K562 (cell line): ENCODE results near the gene INPP1. TPM values are rescaled to one million over a fixed set of nuclear protein-coding genes. Genes with fewer than 3 reads are reported as not detected.
A peak's percentile ranks its signal among the peaks of the same experiment; 100 is the strongest.

ENCODE experiments used
- ATAC-seq: fragments of 200-7000 bp; cut with Tn5 transposase; 3 replicates; pipeline ENCODE4 v1.9.1; 2020; ENCODE audit warnings: moderate library complexity
- BruUV-seq: library from RNA; stranded (reverse); fragments of 400-500 nt; replicated peaks from 2 replicates; lab custom pipeline; 2021; lab: Mats Ljungman, UMichigan
- CTCF ChIA-PET: fragments of 300-600 bp; formaldehyde crosslinking; extraction: SDS; loops from one replicate; lab custom pipeline; 2021; ENCODE audit warnings: low intra/inter-chr PET ratio; lab: Yijun Ruan, JAX
- POLR2A ChIA-PET: fragments of 300-600, 350-650 bp; sonication (Branson Sonifier 250); formaldehyde crosslinking; extraction: SDS; loops from one replicate; lab custom pipeline; 2021; ENCODE audit warnings: antibody characterized with exemption, inconsistent platforms; lab: Yijun Ruan, JAX
- DNase-seq, 4 experiments: peaks; one replicate each; pipeline versions ENCODE4 v3.0.0 to v3.0.0-alpha.2; 2011 to 2018; ENCODE audit warnings: low spot score in 3 of 4, mixed read lengths in 3 of 4; ENCODE audit errors: extremely low read depth in 1 of 4
- FAIRE-seq: peaks from 2 replicates; lab custom pipeline; 2011; peaks lifted over from hg19 to GRCh38; lab: Jason Lieb, UNC
- H2AFZ ChIP-seq: 2 replicates; pipeline ENCODE4 v1.6.0; 2011; ENCODE audit warnings: low read depth, low read length, control low read depth, inconsistent platforms
- H3K27ac ChIP-seq: fragments of 200-600 bp; 3 replicates; pipeline ENCODE4 v1.8.0; 2011; ENCODE audit warnings: low read depth, mild to moderate bottlenecking, control low read depth, inconsistent platforms, low read length, moderate library complexity, mixed read lengths; ENCODE audit errors: extremely low read depth
- H3K27me3 ChIP-seq, 2 experiments: fragments of 300-600 bp in 1 of 2; 2 replicates in 1 of 2; 3 replicates in 1 of 2; pipeline versions ENCODE4 v1.6.0 to v1.8.0; 2011; ENCODE audit warnings: inconsistent platforms in 2 of 2, low read length in 2 of 2, mild to moderate bottlenecking in 1 of 2, mixed read lengths in 1 of 2, moderate library complexity in 1 of 2; ENCODE audit not compliant: control insufficient read depth in 2 of 2, insufficient read depth in 2 of 2
- H3K36me3 ChIP-seq: fragments of 300-600 bp; 3 replicates; pipeline ENCODE4 v1.8.0; 2011; ENCODE audit warnings: mild to moderate bottlenecking, low read length, inconsistent platforms; ENCODE audit not compliant: control insufficient read depth, insufficient read depth
- H3K4me1 ChIP-seq, 2 experiments: fragments of 200-600 bp in 1 of 2; replicated peaks in 1 of 2; 2 replicates in 1 of 2; 3 replicates in 1 of 2; pipeline versions ENCODE4 v1.5.1 to v1.8.0; 2011; ENCODE audit warnings: inconsistent platforms in 2 of 2, low read length in 2 of 2, mild to moderate bottlenecking in 1 of 2, mixed read lengths in 1 of 2, moderate library complexity in 1 of 2; ENCODE audit not compliant: control insufficient read depth in 2 of 2, insufficient read depth in 2 of 2
- H3K4me2 ChIP-seq: 2 replicates; pipeline ENCODE4 v1.6.1; 2011; ENCODE audit warnings: low read length, control low read depth, inconsistent platforms, mixed read lengths; ENCODE audit not compliant: insufficient read depth
- H3K4me3 ChIP-seq: fragments of 200-600 bp; sonication (generic), shearing (Covaris generic); 2 replicates; pipeline ENCODE4 v1.5.1; 2016; ENCODE audit warnings: control low read depth, inconsistent platforms
- H3K79me2 ChIP-seq: fragments of 200-600 bp; 3 replicates; pipeline ENCODE4 v1.8.0; 2011; ENCODE audit warnings: low read length, inconsistent platforms; ENCODE audit not compliant: control insufficient read depth, insufficient read depth
- H3K9ac ChIP-seq, 2 experiments: 2 replicates each; pipeline versions ENCODE4 v1.6.0 to v1.6.1; 2011; ENCODE audit warnings: low read depth in 2 of 2, low read length in 2 of 2, control low read depth in 1 of 2, inconsistent platforms in 1 of 2, mild to moderate bottlenecking in 1 of 2, mixed read lengths in 1 of 2; ENCODE audit not compliant: insufficient read depth in 1 of 2
- H3K9me1 ChIP-seq: one replicate; pipeline ENCODE4 v1.6.0; 2011; ENCODE audit warnings: inconsistent platforms, mild to moderate bottlenecking, low read length, moderate library complexity; ENCODE audit not compliant: control insufficient read depth, insufficient read depth
- H3K9me3 ChIP-seq: replicated peaks from 2 replicates; pipeline ENCODE4 v1.5.1; 2011; ENCODE audit warnings: low read depth, low read length, inconsistent platforms; ENCODE audit not compliant: control insufficient read depth, insufficient read depth
- H4K20me1 ChIP-seq: replicated peaks from 2 replicates; pipeline ENCODE4 v1.6.1; 2011; ENCODE audit warnings: low read length, inconsistent platforms, mixed read lengths; ENCODE audit not compliant: control insufficient read depth, insufficient read depth
- EGR1 ChIP-seq: fragments of 450-650 bp; conservative IDR thresholded peaks from 2 replicates; pipeline ENCODE4 v1.6.1; 2017; ENCODE audit warnings: mild to moderate bottlenecking
- HDAC8 ChIP-seq: fragments of 450-650 bp; IDR thresholded peaks from 2 replicates; pipeline ENCODE4 v1.6.1; 2016; ENCODE audit warnings: mild to moderate bottlenecking, missing genetic modification characterization, moderate library complexity, missing compliant biosample characterization
- NFIC ChIP-seq: fragments of 450-650 bp; IDR thresholded peaks from 2 replicates; pipeline ENCODE4 v1.6.1; 2017; ENCODE audit warnings: mild to moderate bottlenecking, inconsistent platforms
- NFXL1 ChIP-seq: fragments of 450-650 bp; formaldehyde crosslinking; IDR thresholded peaks from 2 replicates; pipeline ENCODE4 v1.4.0; 2021; ENCODE audit warnings: mild to moderate bottlenecking
- SMARCC2 ChIP-seq: fragments of 450-650 bp; IDR thresholded peaks from 2 replicates; pipeline ENCODE4 v1.6.1; 2017; ENCODE audit warnings: antibody characterized with exemption, moderate library complexity, mild to moderate bottlenecking, low read depth
- SPI1 ChIP-seq: IDR thresholded peaks from 2 replicates; pipeline ENCODE4 v1.6.1; 2011; ENCODE audit warnings: low read depth, low read length, control low read depth, borderline replicate concordance
- ZNF134 ChIP-seq: fragments of 250-450 bp; sonication (Bioruptor Pico); conservative IDR thresholded peaks from 2 replicates; pipeline ENCODE4 v1.4.0; 2020
- WGBS: fragments of 100-300 bp; shearing (Covaris generic); methylation state at CpG from one replicate; pipeline ENCODE4 v1.1.6; 2016; ENCODE audit warnings: low coverage, mixed read lengths; ENCODE audit not compliant: insufficient coverage; ENCODE audit errors: missing lambda C conversion rate; 5-methylcytosine and 5-hydroxymethylcytosine counted together
- in situ Hi-C: fragments of 300-500 bp; cut with MboI; formaldehyde crosslinking; loops from 4 replicates; pipeline ENCODE4 v1.15.0; 2018; ENCODE audit warnings: inconsistent platforms, mixed read lengths
- intact Hi-C: fragments of 100-400 bp; cut with micrococcal nuclease; formaldehyde crosslinking; loops from 2 replicates; pipeline ENCODE4 v1.14.2; 2022
- polyA plus RNA-seq, 8 experiments: library from polyadenylated mRNA; depleted of rRNA in 4 of 8; stranded (reverse) in 5 of 8; unstranded in 3 of 8; fragments of >200 nt; fragmentation: Nextera tagmentation in 2 of 8; fragmentation: Illumina TruSeq in 1 of 8; extraction: Ambion mirVana in 2 of 8; extraction: Trizol in 1 of 8; gene quantifications; 2 replicates each; pipeline versions ENCODE4 v1.2.1 to v1.2.3, GENCODE V29; 2011 to 2014; ENCODE audit warnings: inconsistent platforms in 1 of 8, missing spikeins in 1 of 8
- total RNA-seq, 7 experiments: library from RNA; depleted of rRNA in 6 of 7; stranded (reverse); fragments of >200 nt in 6 of 7; fragmentation: Illumina TruSeq in 2 of 7; extraction: Trizol in 2 of 7; gene quantifications; 2 replicates each; pipeline versions ENCODE4 v1.2.1 to v1.2.3, GENCODE V29; 2011 to 2021; ENCODE audit warnings: low replicate concordance in 1 of 7
- TF ChIP-seq, protein P1 (sequence below): fragments of 450-650 bp; IDR thresholded peaks from 2 replicates; pipeline ENCODE4 v1.6.1; 2017; ENCODE audit warnings: antibody characterized with exemption, mild to moderate bottlenecking

INPP1 gene
- total and polyA plus RNA-seq, 9 of the 15 experiments (the other 6 are each of a cell fraction or from before 2014, with no cell fraction given), result 3.7 to 11.8 (median 6.5) TPM

DNA sequence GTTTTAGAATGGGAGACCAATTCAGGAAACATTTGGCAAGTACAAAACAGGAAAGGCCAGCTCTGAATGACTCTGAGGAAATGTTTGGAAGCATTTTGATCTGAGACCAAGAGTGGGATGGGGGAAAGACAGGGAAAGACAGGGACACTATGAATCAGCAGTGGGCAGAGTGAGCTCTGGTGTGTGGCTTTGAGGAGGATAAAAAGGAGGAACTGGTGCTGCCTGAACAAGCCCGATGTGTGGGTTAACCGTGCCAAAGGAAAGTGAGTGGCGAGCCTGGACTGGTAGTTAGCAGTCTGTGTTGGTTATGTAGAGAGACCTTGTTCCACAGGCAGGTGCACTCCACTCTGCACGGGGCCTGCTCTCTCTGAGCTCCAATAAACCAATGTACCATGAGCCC is 70.0 kb downstream of the INPP1 start:
- no peak overlapping the region; a peak in 1 of 4 replicates for H3K9ac ChIP-seq
- no peak for FAIRE-seq
- H3K79me2 ChIP-seq, result no peaks in the 10 kb centered on the region
- H2AFZ ChIP-seq, result no peak overlapping the region
- DNase-seq, result no peak
- H3K27ac ChIP-seq, result no peak overlapping the region
- H3K4me3 ChIP-seq, result no peak overlapping the region
- no TSS peak for BruUV-seq
- H3K4me1 ChIP-seq, result peaks cover 5 to 10% of the 10 kb centered on the region in 2 experiments; a peak in 3 of 5 replicates
- H3K36me3 ChIP-seq, result no peaks in the 10 kb centered on the region
- TF ChIP-seq SPI1 (peak; percentile 41; the same call in 1 of the 2 replicates), HDAC8 (tag) (no peak)
- ATAC-seq, result peak; percentile 14; the same call in 2 of the 3 replicates
- H4K20me1 ChIP-seq, result no peaks in the 10 kb centered on the region
- H3K9me3 ChIP-seq, result no peaks in the 10 kb centered on the region
- POLR2A ChIA-PET, result interaction anchor here (0.6 kb wide), 1 partner anchor 49 kb away, joined by 3 read pairs; no protein-coding TSS in a partner anchor
- WGBS, result 66% methylated on average over 4 of the region's 4 CpGs
- no peaks in the 10 kb centered on the region for H3K27me3 ChIP-seq
- CTCF ChIA-PET, result no interaction called here
- no peaks in the 10 kb centered on the region for H3K9me1 ChIP-seq
- intact Hi-C loops (no loop called here), in situ Hi-C loops (no loop called here)
- H3K4me2 ChIP-seq, result no peak overlapping the region

DNA sequence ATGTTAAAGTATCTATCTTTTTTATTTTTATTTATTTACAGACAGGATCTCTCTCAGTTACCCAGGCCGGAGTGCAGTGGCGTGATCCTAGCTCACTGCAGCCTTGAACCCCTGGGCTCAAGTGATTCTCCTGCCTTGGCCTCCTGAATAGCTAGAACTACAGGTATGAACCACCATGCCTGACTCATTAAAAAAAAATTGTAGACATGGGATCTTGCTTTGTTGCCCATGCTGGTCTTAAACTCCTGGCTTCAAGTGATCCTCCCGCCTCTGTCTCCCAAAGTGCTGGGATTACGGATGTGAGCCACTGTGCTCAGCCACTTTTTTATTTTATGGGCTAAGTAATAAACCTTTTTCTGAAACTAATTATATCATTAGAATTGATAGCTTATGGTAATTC is 71.9 kb downstream of the INPP1 start:
- Histone ChIP-seq H3K9me3 (no peaks in the 10 kb centered on the region), H3K9me1 (no peaks in the 10 kb centered on the region), H3K36me3 (no peaks in the 10 kb centered on the region), H3K9ac (no peak overlapping the region), H3K79me2 (no peaks in the 10 kb centered on the region), H3K27ac (no peak overlapping the region), H3K27me3 (no peaks in the 10 kb centered on the region), H3K4me1 (peaks cover 0 to 3% of the 10 kb centered on the region in 2 experiments; a peak in 2 of 5 replicates), H3K4me3 (no peak overlapping the region), H2AFZ (no peak overlapping the region), H3K4me2 (no peak overlapping the region), H4K20me1 (no peaks in the 10 kb centered on the region)
- ChIA-PET CTCF (no interaction called here), POLR2A (no interaction called here)
- WGBS, result 100% methylated on average over 4 of the region's 4 CpGs
- no TSS peak for BruUV-seq
- intact Hi-C loops (no loop called here), in situ Hi-C loops (no loop called here)
- DNase-seq (no peak), ATAC-seq (no peak), FAIRE-seq (no peak)
- TF ChIP-seq, protein P1, sequence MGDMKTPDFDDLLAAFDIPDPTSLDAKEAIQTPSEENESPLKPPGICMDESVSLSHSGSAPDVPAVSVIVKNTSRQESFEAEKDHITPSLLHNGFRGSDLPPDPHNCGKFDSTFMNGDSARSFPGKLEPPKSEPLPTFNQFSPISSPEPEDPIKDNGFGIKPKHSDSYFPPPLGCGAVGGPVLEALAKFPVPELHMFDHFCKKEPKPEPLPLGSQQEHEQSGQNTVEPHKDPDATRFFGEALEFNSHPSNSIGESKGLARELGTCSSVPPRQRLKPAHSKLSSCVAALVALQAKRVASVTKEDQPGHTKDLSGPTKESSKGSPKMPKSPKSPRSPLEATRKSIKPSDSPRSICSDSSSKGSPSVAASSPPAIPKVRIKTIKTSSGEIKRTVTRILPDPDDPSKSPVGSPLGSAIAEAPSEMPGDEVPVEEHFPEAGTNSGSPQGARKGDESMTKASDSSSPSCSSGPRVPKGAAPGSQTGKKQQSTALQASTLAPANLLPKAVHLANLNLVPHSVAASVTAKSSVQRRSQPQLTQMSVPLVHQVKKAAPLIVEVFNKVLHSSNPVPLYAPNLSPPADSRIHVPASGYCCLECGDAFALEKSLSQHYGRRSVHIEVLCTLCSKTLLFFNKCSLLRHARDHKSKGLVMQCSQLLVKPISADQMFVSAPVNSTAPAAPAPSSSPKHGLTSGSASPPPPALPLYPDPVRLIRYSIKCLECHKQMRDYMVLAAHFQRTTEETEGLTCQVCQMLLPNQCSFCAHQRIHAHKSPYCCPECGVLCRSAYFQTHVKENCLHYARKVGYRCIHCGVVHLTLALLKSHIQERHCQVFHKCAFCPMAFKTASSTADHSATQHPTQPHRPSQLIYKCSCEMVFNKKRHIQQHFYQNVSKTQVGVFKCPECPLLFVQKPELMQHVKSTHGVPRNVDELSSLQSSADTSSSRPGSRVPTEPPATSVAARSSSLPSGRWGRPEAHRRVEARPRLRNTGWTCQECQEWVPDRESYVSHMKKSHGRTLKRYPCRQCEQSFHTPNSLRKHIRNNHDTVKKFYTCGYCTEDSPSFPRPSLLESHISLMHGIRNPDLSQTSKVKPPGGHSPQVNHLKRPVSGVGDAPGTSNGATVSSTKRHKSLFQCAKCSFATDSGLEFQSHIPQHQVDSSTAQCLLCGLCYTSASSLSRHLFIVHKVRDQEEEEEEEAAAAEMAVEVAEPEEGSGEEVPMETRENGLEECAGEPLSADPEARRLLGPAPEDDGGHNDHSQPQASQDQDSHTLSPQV, result no peak
- TF ChIP-seq HDAC8 (tag), result no peak
- TF ChIP-seq SMARCC2, result no peak
- no peak for TF ChIP-seq ZNF134 (CRISPR knock-in tag)
- TF ChIP-seq NFXL1 (CRISPR knock-in tag), result no peak
- no peak for TF ChIP-seq EGR1
- no peak for TF ChIP-seq NFIC
